CD14-positive monocyte (primary cell): ENCODE measurements around the gene SLC16A13. TPM values are rescaled to one million over a fixed set of nuclear protein-coding genes. Genes with fewer than 3 reads are reported as not detected.
A peak's percentile ranks its signal among the peaks of the same experiment; 100 is the strongest.

Source experiments
- DNase-seq, 3 donors: peaks; one replicate each; pipeline ENCODE4 v3.0.0-alpha.2; 2011 to 2022
- H2AFZ ChIP-seq: 2 replicates; pipeline ENCODE4 v1.6.0; 2012; ENCODE audit warnings: mild to moderate bottlenecking, low read depth, low read length, inconsistent platforms; ENCODE audit not compliant: insufficient read depth, poor library complexity, severe bottlenecking
- H3K27ac ChIP-seq, 2 donors: 1 replicate in 1 of 2; 2 replicates in 1 of 2; pipeline ENCODE4 v1.5.1; 2012 to 2013; ENCODE audit warnings: low read length in 2 of 2, control low read depth in 1 of 2, inconsistent platforms in 1 of 2, low read depth in 1 of 2, mild to moderate bottlenecking in 1 of 2
- H3K27me3 ChIP-seq, 2 donors: one replicate each; pipeline versions ENCODE4 v1.6.0 to v1.6.1; 2011 to 2013; ENCODE audit warnings: low read length in 2 of 2; ENCODE audit not compliant: control insufficient read depth in 2 of 2, insufficient read depth in 2 of 2
- H3K36me3 ChIP-seq, 2 donors: replicated peaks in 1 of 2; 1 replicate in 1 of 2; 2 replicates in 1 of 2; pipeline versions ENCODE4 v1.5.1 to v1.6.1; 2012 to 2013; ENCODE audit warnings: low read length in 2 of 2, control low read depth in 1 of 2, inconsistent platforms in 1 of 2, mild to moderate bottlenecking in 1 of 2; ENCODE audit not compliant: insufficient read depth in 2 of 2, control insufficient read depth in 1 of 2
- H3K4me1 ChIP-seq, 2 donors: 1 replicate in 1 of 2; 2 replicates in 1 of 2; pipeline versions ENCODE4 v1.5.1 to v1.6.1; 2012 to 2013; ENCODE audit warnings: low read length in 2 of 2, control low read depth in 1 of 2, inconsistent platforms in 1 of 2, mild to moderate bottlenecking in 1 of 2, moderate library complexity in 1 of 2; ENCODE audit not compliant: insufficient read depth in 2 of 2, control insufficient read depth in 1 of 2
- H3K4me2 ChIP-seq: replicated peaks from 2 replicates; pipeline ENCODE3; 2012; ENCODE audit warnings: low read length, moderate library complexity, mild to moderate bottlenecking; ENCODE audit not compliant: poor library complexity, severe bottlenecking; ENCODE audit errors: extremely low read depth
- H3K4me3 ChIP-seq, 3 experiments: fragments of 200-600 bp in 1 of 3; sonication (generic) in 1 of 3; replicated peaks in 1 of 3; 1 replicate in 2 of 3; 2 replicates in 1 of 3; pipeline ENCODE4 v1.5.1; 2011 to 2013; ENCODE audit warnings: low read length in 3 of 3, mild to moderate bottlenecking in 3 of 3, control low read depth in 2 of 3, low read depth in 2 of 3, inconsistent platforms in 1 of 3, moderate library complexity in 1 of 3
- H3K79me2 ChIP-seq: 2 replicates; pipeline ENCODE4 v1.6.0; 2012; ENCODE audit warnings: mild to moderate bottlenecking, control low read depth, inconsistent platforms, low read length, moderate library complexity; ENCODE audit not compliant: insufficient read depth
- H3K9ac ChIP-seq: 2 replicates; pipeline ENCODE4 v1.6.0; 2017; ENCODE audit warnings: low read length, mild to moderate bottlenecking; ENCODE audit not compliant: insufficient read depth, poor library complexity, severe bottlenecking
- H3K9me3 ChIP-seq, 2 donors: replicated peaks in 1 of 2; 1 replicate in 1 of 2; 2 replicates in 1 of 2; pipeline versions ENCODE4 v1.5.1 to v1.6.1; 2012 to 2013; ENCODE audit warnings: low read length in 2 of 2, control low read depth in 1 of 2; ENCODE audit not compliant: control insufficient read depth in 1 of 2, insufficient read depth in 1 of 2
- H4K20me1 ChIP-seq: 2 replicates; pipeline ENCODE4 v1.6.0; 2012; ENCODE audit warnings: mild to moderate bottlenecking, low read length, control low read depth, moderate library complexity; ENCODE audit not compliant: insufficient read depth
- H3K27ac Mint-ChIP-seq, 7 donors: one replicate each; pipeline ENCODE4 v1.8.0; 2020; ENCODE audit warnings: mild to moderate bottlenecking in 7 of 7, mixed read lengths in 7 of 7, moderate library complexity in 6 of 7, inconsistent platforms in 2 of 7
- H3K27me3 Mint-ChIP-seq, 3 donors: one replicate each; pipeline ENCODE4 v1.8.0; 2021 to 2022; ENCODE audit warnings: low read depth in 3 of 3, mild to moderate bottlenecking in 3 of 3, mixed read lengths in 3 of 3, moderate library complexity in 3 of 3, inconsistent platforms in 1 of 3
- H3K36me3 Mint-ChIP-seq, 2 donors: one replicate each; pipeline ENCODE4 v1.8.0; 2020; ENCODE audit warnings: mixed read lengths in 2 of 2, inconsistent platforms in 1 of 2, mild to moderate bottlenecking in 1 of 2
- H3K4me1 Mint-ChIP-seq: one replicate; pipeline ENCODE4 v1.8.0; 2020; ENCODE audit warnings: mild to moderate bottlenecking, mixed read lengths
- H3K4me3 Mint-ChIP-seq, 2 donors: one replicate each; pipeline ENCODE4 v1.8.0; 2020; ENCODE audit warnings: mild to moderate bottlenecking in 2 of 2, mixed read lengths in 2 of 2, moderate library complexity in 1 of 2
- H3K9me3 Mint-ChIP-seq, 7 donors: one replicate each; pipeline ENCODE4 v1.8.0; 2020 to 2022; ENCODE audit warnings: mixed read lengths in 7 of 7, mild to moderate bottlenecking in 6 of 7, moderate library complexity in 6 of 7, inconsistent platforms in 2 of 7
- WGBS: methylation state at CpG from one replicate; pipeline ENCODE4 v1.1.5; 2013; ENCODE audit warnings: missing lambda C conversion rate; ENCODE audit not compliant: insufficient coverage; 5-methylcytosine and 5-hydroxymethylcytosine counted together
- intact Hi-C, 2 donors: fragments of 100-400 bp; cut with micrococcal nuclease; formaldehyde crosslinking; loops; one replicate each; pipeline versions ENCODE4 v1.15.0 to v1.15.1; 2023
- polyA plus RNA-seq, 3 donors: library from polyadenylated mRNA; depleted of rRNA in 1 of 3; unstranded in 2 of 3; stranded (reverse) in 1 of 3; fragments of 300-500 nt in 2 of 3; fragments of >200 nt in 1 of 3; fragmentation: Illumina TruSeq in 2 of 3; gene quantifications; 1 replicate in 2 of 3; 2 replicates in 1 of 3; pipeline ENCODE4 v1.2.3, GENCODE V29; 2012 to 2021
- TF ChIP-seq, protein P1 (sequence below): fragments of 200-600 bp; IDR thresholded peaks from one replicate; pipeline ENCODE4 v1.8.0; 2022; ENCODE audit warnings: antibody characterized with exemption, mild to moderate bottlenecking

The SLC16A13 gene
- polyA plus RNA-seq, 3 donors = 0.93 to 3.1 (median 2.2) TPM

- H3K36me3 Mint-ChIP-seq = peaks cover 11 to 14% of the 10 kb centered on the region in 2 donors
- no peak overlapping the region for H3K4me3 ChIP-seq
- H3K4me2 ChIP-seq = no peak overlapping the region
- H3K27me3 ChIP-seq = no peaks in the 10 kb centered on the region
- H2AFZ ChIP-seq = no peak overlapping the region
- intact Hi-C loops = loop anchor here in 1 of 2 donors (5.0 kb wide), 1 partner anchor 33 kb away; no protein-coding TSS in a partner anchor
- TF ChIP-seq, protein P1, sequence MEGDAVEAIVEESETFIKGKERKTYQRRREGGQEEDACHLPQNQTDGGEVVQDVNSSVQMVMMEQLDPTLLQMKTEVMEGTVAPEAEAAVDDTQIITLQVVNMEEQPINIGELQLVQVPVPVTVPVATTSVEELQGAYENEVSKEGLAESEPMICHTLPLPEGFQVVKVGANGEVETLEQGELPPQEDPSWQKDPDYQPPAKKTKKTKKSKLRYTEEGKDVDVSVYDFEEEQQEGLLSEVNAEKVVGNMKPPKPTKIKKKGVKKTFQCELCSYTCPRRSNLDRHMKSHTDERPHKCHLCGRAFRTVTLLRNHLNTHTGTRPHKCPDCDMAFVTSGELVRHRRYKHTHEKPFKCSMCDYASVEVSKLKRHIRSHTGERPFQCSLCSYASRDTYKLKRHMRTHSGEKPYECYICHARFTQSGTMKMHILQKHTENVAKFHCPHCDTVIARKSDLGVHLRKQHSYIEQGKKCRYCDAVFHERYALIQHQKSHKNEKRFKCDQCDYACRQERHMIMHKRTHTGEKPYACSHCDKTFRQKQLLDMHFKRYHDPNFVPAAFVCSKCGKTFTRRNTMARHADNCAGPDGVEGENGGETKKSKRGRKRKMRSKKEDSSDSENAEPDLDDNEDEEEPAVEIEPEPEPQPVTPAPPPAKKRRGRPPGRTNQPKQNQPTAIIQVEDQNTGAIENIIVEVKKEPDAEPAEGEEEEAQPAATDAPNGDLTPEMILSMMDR = no peak
- H3K9me3 ChIP-seq = peaks cover 14% of the 10 kb centered on the region in 2 donors
- no peaks in the 10 kb centered on the region for H3K36me3 ChIP-seq
- peaks cover 8 to 10% (median 9%) of the 10 kb centered on the region in 3 donors for H3K27me3 Mint-ChIP-seq
- no peak for DNase-seq
- H3K79me2 ChIP-seq = no peaks in the 10 kb centered on the region
- H3K4me1 Mint-ChIP-seq = peaks cover 25% of the 10 kb centered on the region
- 82% methylated on average over 2 of the region's 4 CpGs for WGBS
- no peak overlapping the region for H3K27ac ChIP-seq
- H3K9ac ChIP-seq = no peak overlapping the region
- no peaks in the 10 kb centered on the region for H4K20me1 ChIP-seq
- peaks cover 7 to 23% of the 10 kb centered on the region in 2 donors for H3K4me1 ChIP-seq
- peak overlapping the region in 1 of 2 donors; percentile 24 for H3K4me3 Mint-ChIP-seq
- peak overlapping the region in 1 of 7 donors; percentile 30 for H3K27ac Mint-ChIP-seq
- H3K9me3 Mint-ChIP-seq = peaks cover 11 to 21% (median 17%) of the 10 kb centered on the region in 7 donors
These were observed 28.4 kb downstream of the SLC16A13 start for GRCh38 chr17:7064261-7064660.

DNA sequence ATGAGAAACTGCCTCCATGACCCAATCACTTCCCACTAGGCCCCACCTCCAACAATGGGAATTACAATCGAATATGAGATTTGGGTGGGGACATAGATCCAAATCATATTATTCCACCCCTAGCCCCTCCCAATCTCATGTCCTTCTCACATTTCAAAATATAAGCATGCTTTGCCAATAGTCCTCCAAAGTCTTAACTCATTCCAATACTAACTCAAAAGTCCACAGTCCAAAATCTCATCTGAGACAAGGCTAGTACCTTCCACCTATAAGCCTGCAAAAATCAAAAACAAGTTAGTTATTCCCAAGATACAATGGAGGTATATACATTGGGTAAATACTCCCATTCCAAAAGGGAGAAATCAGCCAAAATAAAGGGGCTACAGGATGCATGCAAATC lies 31.4 kb downstream of the SLC16A13 start:
- H3K9me3 ChIP-seq = peaks cover 14 to 16% of the 10 kb centered on the region in 2 donors
- H2AFZ ChIP-seq = no peak overlapping the region
- no peak overlapping the region for H3K27ac Mint-ChIP-seq
- H3K9ac ChIP-seq = no peak overlapping the region
- no peak for DNase-seq
- H3K36me3 ChIP-seq = no peaks in the 10 kb centered on the region
- peaks cover 7 to 20% of the 10 kb centered on the region in 2 donors for H3K4me1 ChIP-seq
- peaks cover 11 to 23% (median 17%) of the 10 kb centered on the region in 7 donors for H3K9me3 Mint-ChIP-seq
- H3K4me1 Mint-ChIP-seq = peaks cover 20% of the 10 kb centered on the region
- H3K79me2 ChIP-seq = no peaks in the 10 kb centered on the region
- no peak overlapping the region for H3K4me3 Mint-ChIP-seq
- H3K4me2 ChIP-seq = no peak overlapping the region
- H3K36me3 Mint-ChIP-seq = peaks cover 12 to 18% of the 10 kb centered on the region in 2 donors
- H4K20me1 ChIP-seq = no peaks in the 10 kb centered on the region
- intact Hi-C loops = loop anchor here in 1 of 2 donors (5.0 kb wide), 1 partner anchor 700 kb away; no protein-coding TSS in a partner anchor
- H3K27ac ChIP-seq = no peak overlapping the region
- H3K27me3 ChIP-seq = no peaks in the 10 kb centered on the region
- WGBS = no CpG with 5 or more reads among the region's 1 CpG
- no peak overlapping the region for H3K4me3 ChIP-seq
- peaks cover 6 to 17% (median 12%) of the 10 kb centered on the region in 3 donors for H3K27me3 Mint-ChIP-seq
- TF ChIP-seq, protein P1 = no peak
